ENCODE data around the gene ZSWIM1. TPM values are rescaled to one million over a fixed set of nuclear protein-coding genes. Genes with fewer than 3 reads are reported as not detected.
"Not testable (repeated sequence)": the region's sequence is repeated elsewhere in the genome, so short reads cannot be mapped to it uniquely, and the experiment has no call there.

ZSWIM1 gene
- total RNA-seq, 1 donor, result 10.1 TPM

DNA sequence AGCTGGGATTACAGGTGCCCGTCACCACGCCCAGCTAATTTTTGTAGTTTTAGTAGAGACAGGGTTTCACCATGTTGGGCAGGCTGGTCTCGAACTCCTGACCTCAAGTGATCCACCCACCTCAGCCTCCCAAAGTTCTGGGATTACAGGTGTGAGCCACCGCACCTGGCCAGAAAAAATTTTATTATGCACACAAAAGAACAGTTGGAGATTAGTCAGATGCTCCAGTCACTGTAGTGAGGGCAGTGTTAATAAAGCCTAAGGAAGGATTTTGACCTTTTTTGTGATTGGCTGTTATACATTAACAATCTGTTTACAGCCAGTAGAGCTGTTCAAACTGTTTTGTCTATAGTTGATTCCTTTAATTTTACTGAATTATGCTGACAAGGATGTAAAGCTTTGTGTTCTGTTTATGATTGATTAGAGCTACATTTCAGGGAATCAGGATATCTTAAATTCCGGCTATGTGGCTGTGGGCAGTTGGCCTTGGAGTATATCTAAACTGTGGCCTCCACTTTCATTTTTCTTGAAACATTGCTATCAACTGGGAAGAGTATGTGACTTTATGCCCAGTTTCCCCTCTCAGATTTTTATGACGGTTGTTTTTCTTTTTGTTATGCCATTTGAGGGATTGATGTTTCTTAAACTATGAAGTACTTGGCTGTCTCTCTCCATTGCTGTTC, 13.8 kb upstream of the ZSWIM1 start:
- Histone ChIP-seq H3K27me3 (ENCODE audit: insufficient read depth, low read length) (no peaks in the 10 kb centered on the region), H3K9me3 (ENCODE audit: low read depth, low read length) (no peaks in the 10 kb centered on the region), H3K4me1 (ENCODE audit: insufficient read depth, low read length) (no peaks in the 10 kb centered on the region), H3K4me3 (ENCODE audit: low read length) (no peak overlapping the region)

DNA sequence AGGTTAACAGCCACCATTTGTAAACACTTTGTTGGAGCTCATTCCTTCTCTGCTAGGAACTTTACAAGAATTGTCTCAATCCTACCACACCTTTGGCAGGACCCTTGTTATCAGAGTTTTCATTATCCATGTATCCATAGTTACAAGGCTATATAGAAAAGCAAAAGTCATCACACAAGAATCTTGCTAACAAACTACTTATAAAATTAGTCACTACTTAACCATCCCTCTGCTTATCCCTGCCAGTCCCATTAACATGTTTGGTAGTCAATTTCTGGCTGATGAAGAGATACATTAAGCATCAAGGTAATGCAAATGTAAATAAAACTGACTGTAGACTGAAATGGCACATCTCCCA, 13.2 kb upstream of the ZSWIM1 start:
- H3K27me3 ChIP-seq (ENCODE audit: insufficient read depth, low read length), result no peaks in the 10 kb centered on the region
- H3K4me1 ChIP-seq (ENCODE audit: insufficient read depth, low read length), result no peaks in the 10 kb centered on the region
- H3K9me3 ChIP-seq (ENCODE audit: low read depth, low read length), result no peaks in the 10 kb centered on the region
- H3K4me3 ChIP-seq (ENCODE audit: low read length), result no peak overlapping the region

DNA sequence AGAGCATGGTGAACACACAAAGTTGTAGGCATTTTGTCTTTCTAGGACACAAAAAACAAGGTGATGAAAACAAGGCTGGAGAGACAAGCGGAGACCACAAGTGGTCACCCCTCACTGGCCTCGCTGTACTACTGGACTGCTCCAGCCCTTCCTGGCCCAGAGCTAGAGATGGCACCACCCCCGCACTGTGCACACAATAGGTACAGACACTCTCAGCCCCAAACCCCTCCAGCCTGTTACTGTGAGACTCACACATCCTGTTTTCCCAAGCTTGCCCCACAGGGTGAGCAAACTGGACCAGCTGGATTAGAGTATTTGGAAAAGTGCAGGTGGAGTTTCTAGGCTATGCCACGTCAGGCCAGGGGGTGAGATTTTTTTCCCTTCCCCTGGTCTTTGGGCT, 8.4 kb upstream of the ZSWIM1 start:
- Histone ChIP-seq H3K4me1 (ENCODE audit: insufficient read depth, low read length) (no peaks in the 10 kb centered on the region), H3K9me3 (ENCODE audit: low read depth, low read length) (no peaks in the 10 kb centered on the region), H3K4me3 (ENCODE audit: low read length) (no peak overlapping the region), H3K27me3 (ENCODE audit: insufficient read depth, low read length) (no peaks in the 10 kb centered on the region)

DNA sequence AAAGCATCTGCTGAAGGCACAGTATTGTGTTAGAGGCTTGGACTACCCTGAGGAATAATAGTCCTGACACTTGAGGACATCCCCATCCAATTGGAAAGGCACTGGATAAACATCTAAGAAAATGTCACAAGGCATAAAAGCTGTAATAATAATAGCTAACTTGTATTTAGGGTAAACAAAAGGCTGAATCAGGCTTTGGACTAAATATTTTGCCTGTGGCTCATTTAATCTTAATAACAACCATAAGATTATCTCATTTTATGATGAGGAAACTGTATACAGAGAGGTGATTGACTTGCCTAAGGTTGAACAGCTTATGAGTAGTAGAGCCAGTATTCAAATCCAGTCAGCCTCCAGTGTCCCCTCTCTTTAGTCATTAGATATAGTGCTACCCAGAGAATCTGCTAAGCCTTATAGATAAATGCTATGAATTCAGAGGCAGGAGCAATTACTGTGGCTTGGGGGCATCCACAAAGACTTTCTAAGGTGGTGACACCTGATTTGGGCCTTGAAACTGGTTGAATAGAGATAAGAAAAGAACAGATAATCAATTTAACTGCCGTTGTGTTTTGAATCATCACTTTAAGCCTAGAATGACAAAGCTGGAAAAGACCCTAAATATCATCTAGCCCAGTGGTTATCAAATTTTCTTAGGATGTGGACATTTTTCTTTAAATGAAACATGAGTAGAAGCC, 7.5 kb upstream of the ZSWIM1 start:
- H3K27me3 ChIP-seq (ENCODE audit: insufficient read depth, low read length), result no peaks in the 10 kb centered on the region
- no peaks in the 10 kb centered on the region for H3K4me1 ChIP-seq (ENCODE audit: insufficient read depth, low read length)
- no peak overlapping the region for H3K4me3 ChIP-seq (ENCODE audit: low read length)
- no peaks in the 10 kb centered on the region for H3K9me3 ChIP-seq (ENCODE audit: low read depth, low read length)

DNA sequence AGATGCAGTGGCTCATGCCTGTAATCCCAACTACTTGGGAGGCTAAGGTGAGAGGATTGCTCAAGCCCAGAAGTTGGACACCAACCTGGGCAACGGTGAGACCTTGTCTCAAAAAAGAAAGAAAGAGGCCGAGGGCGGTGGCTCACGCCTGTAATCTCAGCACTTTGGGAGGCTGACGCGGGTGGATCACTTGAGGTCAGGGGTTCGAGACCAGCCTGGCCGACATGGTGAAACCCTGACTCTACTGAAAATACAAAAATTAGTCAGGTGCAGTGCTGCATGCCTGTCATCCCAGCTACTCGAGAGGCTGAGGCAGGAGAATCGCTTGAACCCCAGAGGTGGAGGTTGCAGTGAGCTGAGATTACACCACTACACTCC, 6.9 kb upstream of the ZSWIM1 start:
- H3K4me3 ChIP-seq (ENCODE audit: low read length); H3K9me3 ChIP-seq (ENCODE audit: low read depth, low read length); H3K4me1 ChIP-seq (ENCODE audit: insufficient read depth, low read length); H3K27me3 ChIP-seq (ENCODE audit: insufficient read depth, low read length): not testable (repeated sequence)

DNA sequence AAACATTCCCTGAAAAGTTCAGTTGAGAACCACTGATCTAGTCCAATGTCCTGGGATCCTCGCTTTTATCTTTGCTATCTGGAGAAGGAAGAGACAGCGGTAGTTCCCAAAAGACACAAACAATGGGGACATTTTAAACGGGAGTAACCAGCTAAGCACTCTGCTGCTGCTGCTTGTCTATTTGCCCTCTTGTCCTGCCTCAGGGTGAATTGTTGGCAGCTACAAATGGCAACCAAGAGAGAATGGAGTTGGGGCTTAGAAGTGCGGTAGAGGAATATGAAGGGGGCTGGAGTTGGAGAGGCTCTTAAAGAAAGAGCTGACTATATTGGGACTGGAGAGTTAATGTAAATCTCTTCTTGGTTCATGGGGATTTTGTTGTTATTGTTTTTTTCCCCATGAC, 6.5 kb upstream of the ZSWIM1 start:
- no peaks in the 10 kb centered on the region for H3K27me3 ChIP-seq (ENCODE audit: insufficient read depth, low read length)
- H3K4me3 ChIP-seq (ENCODE audit: low read length), result no peak overlapping the region
- no peaks in the 10 kb centered on the region for H3K9me3 ChIP-seq (ENCODE audit: low read depth, low read length)
- no peaks in the 10 kb centered on the region for H3K4me1 ChIP-seq (ENCODE audit: insufficient read depth, low read length)

DNA sequence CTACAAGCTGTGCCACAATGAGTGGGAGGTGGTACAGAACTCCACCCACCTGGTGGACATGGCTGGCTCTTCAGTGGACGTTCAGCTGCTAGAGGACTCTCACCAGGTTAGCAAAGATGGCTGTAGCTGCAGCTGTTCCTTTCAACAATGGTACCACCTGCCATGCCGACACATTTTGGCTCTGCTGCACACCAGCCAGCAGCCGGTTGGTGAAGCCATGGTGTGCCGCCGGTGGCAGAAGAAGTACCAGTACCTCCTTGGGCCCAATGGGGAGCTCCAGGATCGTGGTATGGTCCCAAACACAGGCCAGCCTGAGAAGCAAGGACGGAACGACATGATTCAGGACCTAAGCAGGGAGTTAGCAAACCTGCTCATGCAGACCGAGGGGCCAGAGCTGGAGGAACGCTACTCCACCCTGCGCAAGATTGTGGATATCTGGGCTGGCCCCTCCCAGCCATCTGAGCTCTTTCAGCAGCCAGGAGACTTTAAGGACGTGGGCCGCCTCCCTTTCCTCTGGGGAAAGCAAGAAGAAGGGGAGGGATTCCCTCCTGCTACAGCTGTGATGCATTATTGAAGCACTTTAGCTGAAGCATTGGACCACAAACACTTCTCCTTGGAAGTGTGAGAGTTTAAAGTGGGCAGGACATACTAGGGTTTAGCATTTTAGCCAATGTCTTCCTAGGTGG, 2.8 kb upstream of the ZSWIM1 start:
- Histone ChIP-seq H3K27me3 (ENCODE audit: insufficient read depth, low read length) (no peaks in the 10 kb centered on the region), H3K9me3 (ENCODE audit: low read depth, low read length) (no peaks in the 10 kb centered on the region), H3K4me1 (ENCODE audit: insufficient read depth, low read length) (peaks cover 17% of the 10 kb centered on the region), H3K4me3 (ENCODE audit: low read length) (no peak overlapping the region)

DNA sequence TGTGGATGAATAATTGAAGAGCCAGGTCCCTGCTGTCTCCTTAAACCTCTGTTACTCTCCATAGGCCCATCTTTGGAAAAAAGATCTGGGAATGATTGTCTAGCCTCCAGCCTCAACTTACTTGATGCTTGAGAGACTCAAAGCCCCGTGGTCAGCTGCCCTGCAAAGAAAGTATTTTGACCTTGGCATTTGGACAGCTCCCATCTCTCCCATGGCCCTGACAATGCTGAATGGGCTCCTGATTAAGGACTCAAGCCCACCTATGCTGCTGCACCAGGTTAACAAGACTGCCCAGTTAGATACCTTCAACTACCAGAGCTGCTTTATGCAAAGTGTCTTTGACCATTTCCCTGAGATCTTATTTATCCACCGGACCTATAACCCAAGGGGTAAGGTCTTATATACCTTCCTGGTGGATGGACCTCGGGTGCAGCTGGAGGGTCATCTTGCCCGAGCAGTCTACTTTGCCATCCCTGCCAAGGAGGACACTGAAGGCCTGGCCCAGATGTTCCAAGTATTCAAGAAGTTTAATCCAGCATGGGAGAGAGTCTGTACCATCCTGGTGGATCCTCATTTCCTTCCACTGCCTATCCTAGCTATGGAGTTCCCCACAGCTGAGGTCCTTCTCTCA, 1.6 kb downstream of the ZSWIM1 start:
- no peaks in the 10 kb centered on the region for H3K27me3 ChIP-seq (ENCODE audit: insufficient read depth, low read length)
- H3K4me3 ChIP-seq (ENCODE audit: low read length), result no peak overlapping the region
- H3K4me1 ChIP-seq (ENCODE audit: insufficient read depth, low read length), result peaks cover 38% of the 10 kb centered on the region
- no peaks in the 10 kb centered on the region for H3K9me3 ChIP-seq (ENCODE audit: low read depth, low read length)

DNA sequence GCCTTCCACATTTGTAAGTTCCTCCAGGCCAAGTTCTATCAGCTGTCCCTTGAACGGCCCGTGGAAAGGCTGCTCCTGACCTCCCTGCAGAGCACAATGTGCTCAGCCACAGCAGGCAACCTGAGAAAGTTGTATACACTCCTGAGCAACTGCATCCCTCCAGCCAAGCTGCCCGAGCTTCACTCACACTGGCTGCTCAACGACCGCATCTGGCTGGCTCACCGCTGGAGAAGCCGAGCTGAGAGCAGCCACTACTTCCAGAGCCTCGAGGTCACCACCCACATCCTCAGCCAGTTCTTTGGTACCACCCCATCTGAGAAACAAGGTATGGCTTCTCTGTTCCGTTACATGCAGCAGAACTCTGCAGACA, 2.1 kb downstream of the ZSWIM1 start:
- Histone ChIP-seq H3K27me3 (ENCODE audit: insufficient read depth, low read length) (no peaks in the 10 kb centered on the region), H3K9me3 (ENCODE audit: low read depth, low read length) (no peaks in the 10 kb centered on the region), H3K4me1 (ENCODE audit: insufficient read depth, low read length) (peaks cover 38% of the 10 kb centered on the region), H3K4me3 (ENCODE audit: low read length) (no peak overlapping the region)

DNA sequence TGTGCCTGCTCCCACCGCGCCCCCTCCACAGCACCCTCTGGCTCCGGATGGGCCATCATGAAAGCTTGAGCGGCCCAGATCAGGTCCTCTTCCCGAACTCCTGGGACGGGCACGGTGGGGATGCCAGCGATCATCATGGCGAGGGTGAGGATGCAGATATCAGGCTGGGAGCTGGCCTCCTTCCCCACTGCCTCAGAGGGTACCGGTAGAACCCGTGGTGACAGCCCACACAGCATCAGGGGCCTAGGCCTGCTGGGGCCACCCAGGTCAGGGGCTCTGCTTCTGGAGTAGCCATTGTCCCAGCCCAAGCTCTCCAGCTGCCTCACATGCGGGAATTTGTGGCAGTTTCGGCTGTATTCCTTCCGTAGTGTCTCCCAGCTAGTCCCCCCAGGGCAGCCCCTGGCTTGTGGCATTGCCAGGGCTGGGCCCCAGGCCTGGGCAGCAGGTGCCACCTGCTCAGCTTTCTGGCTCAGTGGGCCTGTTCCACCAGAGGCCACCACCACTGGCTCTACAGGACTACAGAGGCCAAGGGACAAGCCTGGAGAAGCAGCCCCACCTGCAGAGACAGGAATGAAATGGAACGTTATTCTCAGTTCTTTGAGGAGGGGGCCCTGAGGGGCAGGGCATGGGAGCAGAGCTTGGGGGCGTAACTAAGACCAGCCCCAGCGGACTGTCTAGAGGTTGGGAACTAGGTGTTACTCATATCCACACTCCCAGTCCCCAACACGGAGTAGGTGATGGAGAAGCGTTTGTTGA, 5.7 kb downstream of the ZSWIM1 start:
- peaks cover 40% of the 10 kb centered on the region for H3K4me1 ChIP-seq (ENCODE audit: insufficient read depth, low read length)
- no peaks in the 10 kb centered on the region for H3K27me3 ChIP-seq (ENCODE audit: insufficient read depth, low read length)
- H3K4me3 ChIP-seq (ENCODE audit: low read length), result no peak overlapping the region
- no peaks in the 10 kb centered on the region for H3K9me3 ChIP-seq (ENCODE audit: low read depth, low read length)

DNA sequence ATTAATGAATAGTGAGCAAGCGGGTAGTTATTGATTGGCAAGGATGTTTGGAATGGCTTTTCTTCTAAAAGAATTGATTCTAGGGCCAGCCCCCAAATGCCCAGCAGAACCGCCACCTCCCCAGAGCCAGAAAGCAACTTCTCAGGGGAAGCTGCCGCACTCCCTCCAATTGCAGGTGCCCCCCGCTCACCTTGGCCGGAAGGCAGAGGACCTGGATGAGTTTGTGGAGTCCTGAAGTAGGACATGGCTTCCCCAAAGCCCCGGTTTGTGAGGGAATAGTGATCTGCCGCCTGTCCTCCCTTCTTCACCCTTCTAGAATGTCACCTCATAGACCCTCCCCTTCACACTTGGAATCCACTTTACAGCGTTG, 6.3 kb downstream of the ZSWIM1 start, which contains the start of gene SPATA25:
TSS of gene SPATA25 (minus strand) at position 277 of the 370 bp plus-strand sequence. CDS start at position 245, 32 bp downstream.
- no peak within 1 kb of the TSS for H3K4me3 ChIP-seq (ENCODE audit: low read length)
- H3K4me1 ChIP-seq (ENCODE audit: insufficient read depth, low read length), result peaks cover 41% of the 10 kb centered on the region
- H3K27me3 ChIP-seq (ENCODE audit: insufficient read depth, low read length), result no peaks in the 10 kb centered on the region
- H3K9me3 ChIP-seq (ENCODE audit: low read depth, low read length), result no peaks in the 10 kb centered on the region

DNA sequence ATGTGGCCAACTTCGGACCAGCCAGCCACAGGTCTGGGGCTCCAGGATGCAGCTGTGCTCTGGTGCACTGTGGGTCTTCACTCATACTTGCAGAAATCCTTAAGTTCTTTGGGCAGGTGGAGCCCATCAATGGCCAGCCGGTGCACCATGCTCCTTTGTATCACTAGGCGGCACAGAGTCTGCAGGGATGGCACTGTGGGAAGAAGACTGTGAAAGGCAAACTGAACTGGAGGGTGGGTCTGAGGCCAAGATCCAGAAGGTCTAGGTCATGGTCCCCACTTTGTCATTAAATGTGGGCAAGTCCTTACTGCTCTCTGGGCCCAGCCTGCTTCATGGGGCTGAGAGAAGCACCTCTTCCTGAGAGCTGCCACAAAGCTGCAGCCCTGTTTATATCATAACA, 7.7 kb downstream of the ZSWIM1 start:
- H3K9me3 ChIP-seq (ENCODE audit: low read depth, low read length), result no peaks in the 10 kb centered on the region
- no peak overlapping the region for H3K4me3 ChIP-seq (ENCODE audit: low read length)
- H3K4me1 ChIP-seq (ENCODE audit: insufficient read depth, low read length), result peaks cover 52% of the 10 kb centered on the region
- no peaks in the 10 kb centered on the region for H3K27me3 ChIP-seq (ENCODE audit: insufficient read depth, low read length)

DNA sequence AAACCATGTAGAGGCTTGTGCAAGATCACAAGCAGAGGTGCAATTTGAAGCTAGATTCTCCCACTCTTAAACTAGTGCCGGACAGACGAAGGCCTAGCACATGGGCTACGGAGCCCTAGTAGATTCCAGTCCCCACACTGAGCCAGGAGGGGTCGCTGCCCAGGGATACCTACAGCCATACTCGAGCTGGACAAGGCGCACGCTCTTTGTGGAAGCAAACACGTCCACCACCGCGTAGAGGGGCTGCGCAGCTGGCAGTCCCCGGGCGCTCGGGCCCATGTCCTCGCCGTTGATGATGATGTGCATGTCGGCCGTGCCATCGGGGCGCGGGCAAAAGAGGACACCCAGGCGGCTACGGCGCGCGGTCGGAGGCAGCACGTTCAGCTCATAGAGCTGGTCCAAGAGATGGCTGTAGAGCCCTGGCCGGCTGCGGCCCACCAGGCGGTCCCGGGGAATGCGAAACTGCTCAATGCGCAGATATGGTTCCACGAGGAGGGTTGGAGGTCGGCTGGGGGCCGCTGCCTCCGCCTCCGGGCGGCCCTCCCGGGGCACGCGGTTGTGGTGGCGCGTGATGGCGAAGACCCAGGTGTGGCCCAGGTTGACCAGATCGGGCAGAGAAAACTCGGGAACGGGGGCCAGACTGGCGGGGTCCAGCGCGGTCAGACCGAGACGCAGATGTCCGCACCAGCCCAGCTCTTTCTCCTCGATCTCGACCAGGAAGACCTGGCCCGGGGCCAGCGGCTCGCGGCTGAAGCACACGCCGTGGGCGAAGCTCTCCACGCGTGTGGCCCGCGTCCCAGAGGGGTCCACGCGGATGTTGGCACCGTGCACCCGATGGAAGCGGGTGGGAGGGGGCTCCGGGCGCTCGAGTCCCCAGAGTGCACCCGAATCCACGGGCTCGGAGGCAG, 9.3 kb downstream of the ZSWIM1 start:
- no peaks in the 10 kb centered on the region for H3K9me3 ChIP-seq (ENCODE audit: low read depth, low read length)
- H3K27me3 ChIP-seq (ENCODE audit: insufficient read depth, low read length), result no peaks in the 10 kb centered on the region
- H3K4me3 ChIP-seq (ENCODE audit: low read length), result peak overlapping the region; percentile 71
- H3K4me1 ChIP-seq (ENCODE audit: insufficient read depth, low read length), result peaks cover 38% of the 10 kb centered on the region

All from mononuclear cell (primary cell).